Liver (tissue), 9 donors: ENCODE data around the gene KIF5A. TPM values are rescaled to one million over a fixed set of nuclear protein-coding genes. Genes with fewer than 3 reads are reported as not detected.

ENCODE experiments used
- DNase-seq: peaks from one replicate; pipeline ENCODE4 v3.0.0-alpha.2; 2017; ENCODE audit warnings: low spot score
- H3K27ac ChIP-seq, 2 donors: one replicate each; pipeline ENCODE4 v1.7.0; 2013; ENCODE audit warnings: inconsistent platforms in 2 of 2, low read length in 2 of 2, control low read depth in 1 of 2, low read depth in 1 of 2, mild to moderate bottlenecking in 1 of 2
- H3K27me3 ChIP-seq, 4 donors: one replicate each; pipeline versions ENCODE4 v1.6.1 to v1.7.0; 2013; ENCODE audit warnings: low read length in 3 of 4, inconsistent platforms in 1 of 4, mild to moderate bottlenecking in 1 of 4, moderate library complexity in 1 of 4; ENCODE audit not compliant: control insufficient read depth in 4 of 4, insufficient read depth in 4 of 4
- H3K36me3 ChIP-seq, 4 donors: one replicate each; pipeline versions ENCODE4 v1.6.1 to v1.7.0; 2013; ENCODE audit warnings: low read length in 3 of 4, mild to moderate bottlenecking in 3 of 4, low read depth in 1 of 4, moderate library complexity in 1 of 4; ENCODE audit not compliant: control insufficient read depth in 4 of 4, insufficient read depth in 3 of 4
- H3K4me1 ChIP-seq, 4 donors: one replicate each; pipeline versions ENCODE4 v1.6.1 to v1.7.0; 2013; ENCODE audit warnings: low read length in 3 of 4, mild to moderate bottlenecking in 3 of 4, moderate library complexity in 1 of 4; ENCODE audit not compliant: control insufficient read depth in 4 of 4, insufficient read depth in 4 of 4
- H3K4me3 ChIP-seq, 3 donors: one replicate each; pipeline versions ENCODE4 v1.6.1 to v1.7.0; 2013; ENCODE audit warnings: low read length in 3 of 3, control low read depth in 1 of 3, low read depth in 1 of 3, mild to moderate bottlenecking in 1 of 3
- H3K9ac ChIP-seq, 2 donors: one replicate each; pipeline ENCODE4 v1.7.0; 2013; ENCODE audit warnings: low read length in 2 of 2, mild to moderate bottlenecking in 2 of 2, moderate library complexity in 2 of 2, control low read depth in 1 of 2, low read depth in 1 of 2
- H3K9me3 ChIP-seq, 4 donors: one replicate each; pipeline versions ENCODE4 v1.6.1 to v1.7.0; 2013; ENCODE audit warnings: low read length in 3 of 4; ENCODE audit not compliant: control insufficient read depth in 4 of 4
- ATF3 ChIP-seq: IDR thresholded peaks from 2 replicates; pipeline ENCODE4 v1.6.1; 2016; ENCODE audit warnings: antibody characterized with exemption
- EGR1 ChIP-seq, 2 donors: IDR thresholded peaks; 2 replicates each; pipeline ENCODE4 v1.6.1; 2016 to 2018; ENCODE audit warnings: antibody characterized with exemption in 2 of 2, low read depth in 2 of 2
- FOXA1 ChIP-seq: IDR thresholded peaks from 2 replicates; pipeline ENCODE4 v1.6.1; 2016; ENCODE audit warnings: antibody characterized with exemption
- FOXA2 ChIP-seq: IDR thresholded peaks from 2 replicates; pipeline ENCODE4 v1.6.1; 2016; ENCODE audit warnings: antibody characterized with exemption
- GABPA ChIP-seq, 2 donors: IDR thresholded peaks in 1 of 2; conservative IDR thresholded peaks in 1 of 2; 2 replicates each; pipeline ENCODE4 v1.6.1; 2016; ENCODE audit warnings: antibody characterized with exemption in 2 of 2, mild to moderate bottlenecking in 1 of 2, moderate library complexity in 1 of 2
- HNF4A ChIP-seq, 2 donors: conservative IDR thresholded peaks; 2 replicates each; pipeline ENCODE4 v1.6.1; 2016; ENCODE audit warnings: antibody characterized with exemption in 2 of 2, mild to moderate bottlenecking in 2 of 2
- HNF4G ChIP-seq: IDR thresholded peaks from 2 replicates; pipeline ENCODE4 v1.6.1; 2016; ENCODE audit warnings: antibody characterized with exemption
- JUND ChIP-seq, 2 donors: IDR thresholded peaks; 2 replicates each; pipeline ENCODE4 v1.6.1; 2016; ENCODE audit warnings: antibody characterized with exemption in 2 of 2
- MAX ChIP-seq: IDR thresholded peaks from 2 replicates; pipeline ENCODE4 v1.6.1; 2016; ENCODE audit warnings: antibody characterized with exemption
- NR2F2 ChIP-seq: IDR thresholded peaks from 2 replicates; pipeline ENCODE4 v1.6.1; 2016; ENCODE audit warnings: antibody characterized with exemption
- RAD21 ChIP-seq, 2 donors: IDR thresholded peaks; 2 replicates each; pipeline ENCODE4 v1.6.1; 2016; ENCODE audit warnings: antibody characterized with exemption in 2 of 2, mild to moderate bottlenecking in 2 of 2
- REST ChIP-seq: IDR thresholded peaks from 2 replicates; pipeline ENCODE4 v1.6.1; 2016; ENCODE audit warnings: antibody characterized with exemption, mild to moderate bottlenecking
- RXRA ChIP-seq, 2 donors: IDR thresholded peaks; 2 replicates each; pipeline ENCODE4 v1.6.1; 2017 to 2018; ENCODE audit warnings: antibody characterized with exemption in 2 of 2, mild to moderate bottlenecking in 1 of 2
- SP1 ChIP-seq: IDR thresholded peaks from 2 replicates; pipeline ENCODE4 v1.6.1; 2018; ENCODE audit warnings: antibody characterized with exemption, mild to moderate bottlenecking
- TAF1 ChIP-seq: conservative IDR thresholded peaks from 2 replicates; pipeline ENCODE4 v1.6.1; 2016; ENCODE audit warnings: antibody characterized with exemption, mild to moderate bottlenecking
- YY1 ChIP-seq: IDR thresholded peaks from 2 replicates; pipeline ENCODE4 v1.6.1; 2016; ENCODE audit warnings: antibody characterized with exemption, mild to moderate bottlenecking
- WGBS: extraction: QIAGEN DNeasy Blood & Tissue Kit; methylation state at CpG from one replicate; pipeline ENCODE4 v1.1.7; 2013; 5-methylcytosine and 5-hydroxymethylcytosine counted together
- polyA plus RNA-seq, 2 donors: library from polyadenylated mRNA; stranded (reverse) in 1 of 2; unstranded in 1 of 2; fragments of 200-250 nt in 1 of 2; fragments of >200 nt in 1 of 2; fragmentation: Nextera tagmentation in 1 of 2; extraction: Ambion mirVana in 1 of 2; gene quantifications; one replicate each; pipeline versions ENCODE4 v1.2.1 to v1.2.3, GENCODE V29; 2013 to 2015
- total RNA-seq, 2 donors: library from RNA; depleted of rRNA; stranded (reverse); fragments of >200 nt; gene quantifications; one replicate each; pipeline ENCODE4 v1.2.3, GENCODE V29; 2014
- TF ChIP-seq, protein P1 (sequence below): IDR thresholded peaks from 2 replicates; pipeline ENCODE4 v1.6.1; 2016; ENCODE audit warnings: antibody characterized with exemption
- donor health status: healthy.
- donor health status: healthy.
- donor health status: healthy.
- donor health status: healthy.
- donor health status: healthy.

The KIF5A gene
- total and polyA plus RNA-seq, 4 donors: 0.01 to 0.42 TPM; not detected in 2

- 75% methylated on average over 4 of the region's 4 CpGs for WGBS
These were observed 56.0 kb downstream of the KIF5A start for GRCh38 chr12:57605811-57606311.

GRCh38 chr12:57606399-57606798 is 56.6 kb downstream of the KIF5A start:
- peaks cover 0 to 6% (median 2%) of the 10 kb centered on the region in 4 donors for H3K27me3 ChIP-seq
- H3K4me1 ChIP-seq: peaks cover 0 to 12% (median 8%) of the 10 kb centered on the region in 4 donors
- no peak for DNase-seq
- WGBS: 70% methylated on average over 2 of the region's 2 CpGs
- peaks cover 0 to 12% (median 4%) of the 10 kb centered on the region in 4 donors for H3K36me3 ChIP-seq
- H3K9me3 ChIP-seq: no peaks in the 10 kb centered on the region
- no peak overlapping the region for H3K27ac ChIP-seq
- no peak overlapping the region for H3K9ac ChIP-seq
- H3K4me3 ChIP-seq: no peak overlapping the region
- TF ChIP-seq SP1 (no peak), HNF4G (no peak), EGR1 (IDR thresholded peaks at IDR 0.05; ENCODE audit: low read depth in 2 of 2) (no peak), FOXA2 (no peak), JUND (IDR thresholded peaks at IDR 0.05) (no peak), YY1 (no peak), ATF3 (no peak), FOXA1 (no peak), HNF4A (conservative IDR thresholded peaks at IDR 0.05) (no peak), MAX (no peak), RXRA (IDR thresholded peaks at IDR 0.05) (no peak), TAF1 (no peak)
- TF ChIP-seq, protein P1, sequence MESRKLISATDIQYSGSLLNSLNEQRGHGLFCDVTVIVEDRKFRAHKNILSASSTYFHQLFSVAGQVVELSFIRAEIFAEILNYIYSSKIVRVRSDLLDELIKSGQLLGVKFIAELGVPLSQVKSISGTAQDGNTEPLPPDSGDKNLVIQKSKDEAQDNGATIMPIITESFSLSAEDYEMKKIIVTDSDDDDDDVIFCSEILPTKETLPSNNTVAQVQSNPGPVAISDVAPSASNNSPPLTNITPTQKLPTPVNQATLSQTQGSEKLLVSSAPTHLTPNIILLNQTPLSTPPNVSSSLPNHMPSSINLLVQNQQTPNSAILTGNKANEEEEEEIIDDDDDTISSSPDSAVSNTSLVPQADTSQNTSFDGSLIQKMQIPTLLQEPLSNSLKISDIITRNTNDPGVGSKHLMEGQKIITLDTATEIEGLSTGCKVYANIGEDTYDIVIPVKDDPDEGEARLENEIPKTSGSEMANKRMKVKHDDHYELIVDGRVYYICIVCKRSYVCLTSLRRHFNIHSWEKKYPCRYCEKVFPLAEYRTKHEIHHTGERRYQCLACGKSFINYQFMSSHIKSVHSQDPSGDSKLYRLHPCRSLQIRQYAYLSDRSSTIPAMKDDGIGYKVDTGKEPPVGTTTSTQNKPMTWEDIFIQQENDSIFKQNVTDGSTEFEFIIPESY: no peak

More at GRCh38 chr12:57605811-57606311, 56.0 kb downstream of the KIF5A start:
- H3K9ac ChIP-seq: no peak overlapping the region
- no peak overlapping the region for H3K27ac ChIP-seq
- peaks cover 0 to 17% (median 5%) of the 10 kb centered on the region in 4 donors for H3K36me3 ChIP-seq
- H3K9me3 ChIP-seq: no peaks in the 10 kb centered on the region
- DNase-seq: no peak
- H3K4me3 ChIP-seq: no peak overlapping the region
- H3K4me1 ChIP-seq: peaks cover 0 to 7% (median 4%) of the 10 kb centered on the region in 4 donors
- TF ChIP-seq JUND (IDR thresholded peaks at IDR 0.05) (no peak), FOXA1 (no peak), RAD21 (IDR thresholded peaks at IDR 0.05) (no peak), EGR1 (IDR thresholded peaks at IDR 0.05; ENCODE audit: low read depth in 2 of 2) (no peak), SP1 (no peak), REST (no peak), NR2F2 (no peak), HNF4G (no peak), ATF3 (no peak), FOXA2 (no peak), GABPA (IDR thresholded peaks at IDR 0.05 in 1 of 2, conservative IDR thresholded peaks at IDR 0.05 in 1 of 2) (no peak)
- TF ChIP-seq, protein P1: no peak
- H3K27me3 ChIP-seq: peaks cover 0 to 6% (median 2%) of the 10 kb centered on the region in 4 donors
